Measurements from ENCODE around the gene OR6J1.
"Not testable (repeated sequence)": the region's sequence is repeated elsewhere in the genome, so short reads cannot be mapped to it uniquely, and the experiment has no call there.

The OR6J1 gene

DNA sequence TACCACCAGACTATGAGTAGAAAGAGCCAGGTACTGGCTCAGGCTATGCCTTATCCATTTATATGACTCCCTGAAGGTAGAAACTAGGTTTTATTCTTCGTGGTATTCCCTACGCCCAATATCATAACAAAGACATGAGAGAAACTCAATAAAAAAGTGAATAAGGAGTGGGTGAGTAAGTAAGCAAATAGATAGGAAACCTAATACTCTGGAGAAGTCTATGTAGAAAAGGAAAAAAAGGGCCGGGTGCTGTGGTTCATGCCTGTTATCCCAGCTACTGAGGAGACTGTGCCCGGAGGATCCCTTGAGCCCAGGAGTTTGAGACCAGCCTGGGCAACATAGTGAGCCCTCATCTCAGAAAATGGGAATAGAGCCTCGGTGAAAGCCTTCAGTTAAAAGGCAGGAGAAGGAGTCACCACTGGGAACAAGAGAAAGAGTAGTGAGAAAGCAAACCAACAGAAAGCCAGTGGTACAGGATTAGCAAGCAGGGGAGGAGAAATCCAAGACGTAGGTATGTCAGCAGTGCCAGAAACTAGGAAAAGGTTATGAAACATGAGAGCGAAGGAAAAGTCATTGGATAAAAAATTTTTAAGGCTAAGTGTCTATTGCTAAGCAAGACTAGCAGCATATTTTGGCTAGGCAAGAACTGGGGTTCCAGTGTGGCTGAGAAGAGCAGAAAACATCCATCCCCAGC is 6.0 kb upstream of the OR6J1 start:
- DNase-seq: no peak

DNA sequence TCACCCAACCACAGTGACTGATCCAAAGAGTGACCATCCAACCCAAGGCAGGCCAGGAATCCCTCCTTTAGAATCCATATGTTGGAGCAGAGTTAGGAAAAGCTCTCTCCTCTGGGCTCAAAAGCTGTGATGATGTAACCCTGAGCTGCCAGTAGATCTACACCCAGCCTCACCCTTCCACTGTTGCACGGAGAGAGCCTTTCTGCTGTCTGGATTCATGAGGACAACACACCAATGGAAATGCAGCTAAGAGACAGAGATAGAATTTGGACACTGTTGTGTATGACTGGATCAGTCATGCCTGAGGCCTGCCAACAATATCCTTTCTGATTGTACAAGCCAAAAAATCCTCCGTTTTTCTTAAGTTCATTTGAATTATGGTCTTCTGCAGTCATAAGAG is 4.4 kb upstream of the OR6J1 start:
- no peak for DNase-seq

DNA sequence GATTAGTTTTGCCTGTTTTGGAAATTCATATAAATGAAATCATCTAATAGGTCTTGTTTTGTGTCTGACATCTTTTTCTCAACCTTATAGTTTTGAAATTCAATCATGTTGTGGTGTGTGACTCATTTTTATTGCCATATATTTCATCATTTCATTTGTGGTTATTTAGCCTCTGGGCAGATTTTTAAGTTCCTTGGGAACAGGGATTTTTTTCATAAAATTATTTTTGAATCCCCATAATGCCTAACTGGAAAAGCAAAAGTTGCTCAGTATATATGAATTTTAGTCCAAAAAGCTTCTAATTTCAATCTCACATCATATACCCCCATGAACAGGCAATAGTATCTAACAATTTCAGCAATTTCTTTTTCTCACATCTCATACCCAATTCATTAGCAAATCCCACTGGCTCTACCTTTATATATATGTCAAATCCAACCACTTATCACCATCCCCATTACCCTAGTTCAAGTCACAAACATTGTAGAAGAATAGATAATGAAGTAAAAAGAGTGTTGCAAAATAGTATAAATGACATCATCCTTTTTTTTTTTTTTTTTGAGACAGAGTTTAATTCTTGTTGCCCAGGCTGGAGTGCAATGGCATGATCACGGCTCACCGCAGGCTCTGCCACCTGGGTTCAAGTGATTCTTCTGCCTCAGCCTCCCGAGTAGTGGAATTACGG is 2.6 kb upstream of the OR6J1 start:
- no peak for DNase-seq

DNA sequence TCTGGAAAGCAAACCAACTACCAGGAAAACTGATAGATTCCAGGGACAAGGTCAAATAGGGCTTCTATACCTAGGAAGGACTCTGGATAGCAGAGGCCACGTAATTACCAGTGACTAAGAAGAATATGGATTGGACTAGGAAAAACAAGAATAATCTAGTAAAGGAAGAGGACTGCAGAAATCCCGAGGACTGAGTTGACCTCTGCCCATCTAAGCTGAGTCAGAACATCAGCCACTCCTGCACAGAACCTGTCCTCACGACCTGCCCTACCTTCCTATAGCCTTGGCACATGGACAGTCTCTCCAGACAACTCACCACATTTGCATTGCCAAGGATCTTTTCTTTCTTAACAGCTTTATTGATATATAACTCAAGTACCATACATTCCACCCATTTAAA is 2.3 kb downstream of the OR6J1 start:
- DNase-seq: no peak

DNA sequence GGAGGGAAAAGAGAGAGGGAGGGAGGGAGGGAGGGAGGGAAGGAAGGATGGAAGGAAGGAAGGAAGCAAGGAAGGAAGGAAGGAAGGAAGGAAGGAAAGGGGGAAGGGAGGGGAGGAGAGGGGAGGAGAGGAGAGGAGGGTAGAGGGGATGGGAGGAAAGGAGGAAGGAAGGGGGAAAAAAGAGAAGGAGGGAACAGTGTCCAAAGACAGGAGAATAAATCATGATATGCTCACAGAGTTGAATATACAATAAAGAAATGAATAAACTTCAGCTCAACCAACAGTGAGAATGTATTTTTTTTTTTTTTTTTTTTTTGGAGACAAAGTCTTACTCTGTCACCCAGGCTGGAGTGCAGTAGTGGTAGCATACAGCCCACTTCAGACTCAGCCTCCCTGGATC is 4.0 kb downstream of the OR6J1 start:
- no peak for DNase-seq

DNA sequence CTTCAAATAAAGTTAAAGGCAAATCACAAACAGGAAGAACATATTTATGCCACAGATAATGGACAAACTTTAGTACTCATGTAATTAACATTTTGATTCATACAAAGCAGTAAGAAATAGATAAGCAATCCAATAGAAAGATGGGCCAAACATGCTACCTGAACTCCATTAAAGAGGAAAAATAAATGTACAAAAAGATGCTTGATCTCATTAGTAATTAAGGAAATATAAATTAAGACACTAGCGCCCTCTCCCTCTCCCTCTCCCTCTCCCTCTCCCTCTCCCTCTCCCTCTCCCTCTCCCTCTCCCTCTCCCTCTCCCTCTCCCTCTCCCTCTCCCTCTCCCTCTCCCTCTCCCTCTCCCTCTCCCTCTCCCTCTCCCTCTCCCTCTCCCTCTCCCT is 8.2 kb downstream of the OR6J1 start:
- DNase-seq: not testable (repeated sequence)

DNA sequence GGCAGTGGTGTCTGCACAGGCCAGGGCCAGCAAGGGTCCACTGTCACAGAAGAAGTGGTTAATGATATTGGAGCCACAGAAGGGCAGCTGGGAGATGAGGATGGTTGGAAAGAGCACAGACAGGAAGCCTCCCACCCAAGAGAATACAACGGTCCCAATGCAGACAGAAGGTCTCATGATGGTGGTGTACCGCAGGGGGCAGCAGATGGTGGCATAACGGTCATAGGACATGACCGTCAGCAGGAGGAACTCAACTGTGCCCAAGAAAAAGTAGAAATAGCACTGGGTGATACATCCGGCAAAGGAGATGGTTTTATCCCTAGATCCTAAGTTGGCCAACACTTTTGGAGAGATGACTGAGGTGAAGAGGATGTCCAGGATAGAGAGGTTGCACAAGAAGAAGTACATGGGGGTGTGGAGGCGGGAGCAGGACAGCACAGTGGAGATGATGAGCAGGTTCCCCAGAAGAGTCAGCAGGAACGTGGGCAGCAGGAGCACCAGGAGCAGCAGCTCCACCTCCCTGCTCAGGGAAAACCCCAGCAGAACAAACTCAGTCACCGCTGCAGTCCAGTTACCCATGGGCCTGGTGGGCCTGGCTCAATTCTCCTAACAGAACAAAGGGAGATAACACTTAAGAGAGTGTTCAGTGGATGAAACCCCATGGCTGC is 9.8 kb downstream of the OR6J1 start:
- no peak for DNase-seq

DNA sequence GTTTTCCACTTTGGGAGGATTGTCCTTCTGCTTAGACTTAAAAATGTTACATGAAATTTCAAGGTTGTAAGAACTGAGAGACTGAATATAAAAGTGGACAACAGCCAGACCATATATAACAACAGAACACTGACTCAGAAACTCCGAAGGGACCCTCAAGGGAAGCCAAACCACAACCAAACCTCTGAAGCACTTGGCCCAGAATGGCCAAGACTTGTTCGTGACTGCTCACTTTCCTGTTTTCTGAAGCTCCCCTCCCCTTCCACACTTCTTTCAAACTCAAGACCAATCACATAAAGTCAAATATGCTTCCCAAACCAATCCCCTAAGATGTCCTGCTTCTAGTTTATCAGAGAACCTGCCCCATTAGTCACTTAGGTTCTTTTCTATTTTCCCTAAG is 13.7 kb downstream of the OR6J1 start:
- no peak for DNase-seq

DNA sequence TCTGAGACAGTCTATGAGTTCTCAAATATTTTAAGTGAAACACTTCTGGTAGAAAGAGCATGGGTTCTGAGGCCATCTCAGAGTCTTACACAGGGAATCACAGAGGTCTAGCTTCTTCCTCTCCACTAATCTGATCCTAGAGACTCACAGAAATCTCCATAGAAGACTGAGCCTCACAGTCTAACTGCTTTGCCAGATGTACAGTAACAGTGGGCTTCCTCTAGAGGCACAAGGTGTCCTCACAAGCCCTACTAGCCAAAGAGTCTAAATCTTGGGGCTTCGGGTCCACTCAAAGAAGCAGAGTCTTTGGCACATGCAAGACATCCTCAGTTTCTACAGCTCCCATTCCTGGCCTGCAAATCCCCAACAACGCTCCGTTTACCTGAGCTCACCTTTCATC is 14.1 kb downstream of the OR6J1 start:
- DNase-seq: no peak

DNA sequence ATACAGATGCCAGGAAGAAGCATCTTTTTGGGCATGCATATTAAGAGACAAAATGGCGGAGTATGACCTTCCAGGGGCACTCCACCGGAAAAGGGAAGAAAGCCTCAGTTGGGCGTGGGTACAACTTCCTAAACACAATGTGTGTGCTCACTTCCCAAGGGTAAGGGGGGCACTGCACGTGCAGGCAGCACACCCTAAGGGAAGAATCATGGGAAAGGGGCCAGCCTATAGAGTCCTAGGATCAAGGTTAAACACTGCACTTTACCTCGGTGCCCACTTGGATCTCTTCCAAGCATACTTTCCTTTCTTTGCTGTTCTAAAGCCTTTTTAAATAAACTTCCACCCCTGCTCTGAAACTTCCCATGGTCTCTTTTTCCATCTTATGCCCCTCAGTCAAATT is 14.8 kb downstream of the OR6J1 start:
- no peak for DNase-seq

DNA sequence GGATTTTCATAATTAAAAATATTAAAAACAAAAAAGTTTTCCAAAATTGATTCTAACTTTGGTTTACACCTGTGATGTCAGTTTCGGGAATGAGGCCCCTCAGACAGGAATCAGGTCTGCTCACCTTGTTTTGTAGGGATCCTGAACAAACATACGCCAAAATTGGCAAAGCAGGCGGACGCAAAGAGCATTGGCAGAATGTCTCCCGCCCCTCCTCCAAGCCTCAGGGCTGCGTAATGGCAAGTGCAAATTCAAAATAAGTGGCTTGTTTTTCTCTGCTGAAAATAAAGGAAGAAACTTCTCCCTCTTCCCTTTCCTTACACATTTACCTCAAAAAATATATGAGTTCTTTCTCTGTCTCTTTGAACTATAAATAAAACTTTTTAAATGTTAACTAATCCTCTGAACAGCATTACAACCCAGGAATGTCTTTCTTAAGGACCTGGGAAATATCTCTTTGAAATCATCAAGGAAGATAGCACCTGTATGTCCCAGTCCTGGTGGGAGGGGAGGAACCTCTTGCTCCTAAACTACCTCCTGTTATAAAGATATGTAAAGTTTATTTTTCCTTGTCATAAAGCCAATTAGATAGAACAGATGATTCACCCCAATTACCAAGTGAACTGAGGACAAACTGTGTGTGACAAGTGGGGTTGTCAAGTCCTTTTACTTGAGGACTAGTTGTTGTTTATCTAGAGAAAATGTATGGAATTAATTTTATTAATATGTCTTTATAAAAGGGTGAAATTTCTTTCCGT is 16.5 kb downstream of the OR6J1 start:
- DNase-seq: no peak

DNA sequence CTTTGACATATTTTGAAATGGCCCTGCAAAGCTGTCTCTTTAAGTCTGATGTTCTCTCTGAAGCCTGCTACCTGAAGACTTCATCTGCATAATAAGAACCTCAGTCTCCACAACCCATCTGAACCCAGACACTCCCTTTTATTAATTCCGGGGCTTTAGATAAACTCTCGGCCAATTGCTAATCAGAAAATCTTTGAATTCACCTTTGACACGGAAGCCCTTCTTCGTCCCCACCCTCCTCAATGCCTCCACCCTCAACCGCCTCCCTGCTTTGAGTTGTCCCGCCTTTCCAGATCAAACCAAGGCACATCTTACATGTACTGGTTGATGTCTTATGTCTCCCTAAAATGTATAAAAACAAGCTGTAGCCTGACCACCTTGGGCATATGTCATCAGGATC is 17.6 kb downstream of the OR6J1 start:
- no peak for DNase-seq

DNA sequence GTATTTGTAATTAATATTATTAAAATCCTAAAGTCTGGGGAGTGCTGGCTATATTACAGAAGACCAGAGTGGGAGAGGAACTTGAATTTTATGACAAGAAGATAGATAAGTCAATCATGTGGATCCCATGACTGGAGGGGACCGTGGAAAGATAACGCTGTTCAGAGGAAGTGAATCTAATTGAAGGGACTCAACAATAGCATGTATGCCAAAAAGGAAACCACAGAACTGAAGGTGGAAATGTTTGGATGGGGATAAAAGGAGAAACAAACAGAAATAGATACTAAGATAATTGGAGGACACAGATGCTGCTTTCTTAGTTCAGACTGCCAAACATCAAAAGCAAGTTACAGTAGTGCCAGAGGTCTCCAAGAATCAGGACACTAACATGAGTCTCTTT is 21.1 kb downstream of the OR6J1 start:
- DNase-seq: no peak

DNA sequence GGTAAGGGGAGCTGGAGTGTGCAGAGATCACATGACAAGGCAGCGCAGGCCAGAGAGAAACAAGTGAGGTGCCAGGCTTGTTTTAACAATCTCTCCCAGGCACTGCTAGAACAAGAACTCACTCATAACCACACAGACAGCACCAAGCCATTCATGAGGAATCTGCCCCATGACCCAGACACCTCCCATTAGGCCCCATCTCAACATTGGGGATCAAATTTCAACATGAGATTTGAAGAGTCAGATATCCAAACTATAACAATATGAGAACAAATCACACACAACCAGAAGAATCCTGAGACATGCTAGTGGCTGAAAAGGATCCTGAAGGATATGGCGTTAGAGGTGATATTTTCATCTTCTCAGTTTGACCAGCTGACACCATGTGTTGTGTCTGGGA is 21.9 kb downstream of the OR6J1 start:
- DNase-seq: no peak

DNA sequence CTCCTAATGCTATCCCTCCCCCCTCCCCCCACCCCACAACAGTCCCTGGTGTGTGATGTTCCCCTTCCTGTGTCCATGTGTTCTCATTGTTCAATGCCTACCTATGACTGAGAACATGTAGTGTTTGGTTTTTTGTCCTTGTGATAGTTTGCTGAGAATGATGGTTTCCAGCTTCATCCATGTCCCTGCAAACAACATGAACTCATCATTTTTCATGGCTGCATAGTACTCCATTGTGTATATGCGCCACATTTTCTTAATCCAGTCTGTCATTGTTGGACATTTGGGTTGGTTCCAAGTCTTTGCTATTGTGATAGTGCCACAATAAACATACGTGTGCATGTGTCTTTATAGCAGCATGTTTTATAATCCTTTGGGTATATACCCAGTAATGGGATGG is 28.4 kb downstream of the OR6J1 start:
- not testable (repeated sequence) for DNase-seq

DNA sequence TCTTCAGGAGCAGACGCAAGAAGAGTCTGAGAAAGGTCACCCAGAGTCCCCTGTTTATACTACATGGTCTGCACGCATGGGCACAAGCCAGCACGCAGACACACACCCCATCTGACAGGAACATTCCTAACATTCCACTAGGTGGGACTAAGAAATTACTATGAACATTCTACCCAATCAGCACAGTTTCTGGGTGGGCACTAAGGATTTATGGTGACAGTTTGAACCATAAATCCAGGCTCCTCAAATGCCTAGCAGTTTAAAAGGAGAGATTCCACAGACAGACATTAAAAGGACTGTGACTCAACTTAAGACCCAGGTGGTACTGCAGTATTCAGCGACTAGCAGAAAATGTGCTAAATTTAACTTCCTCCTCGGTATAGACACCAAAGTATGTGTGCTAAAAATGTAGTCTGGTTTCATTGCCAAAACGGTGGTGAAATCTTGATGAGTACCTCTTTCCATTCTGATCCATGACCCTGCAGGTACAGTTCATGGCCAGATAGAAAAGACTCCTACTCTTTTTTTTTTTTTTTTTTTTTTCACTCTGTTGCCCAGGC is 29.8 kb downstream of the OR6J1 start:
- DNase-seq: no peak

DNA sequence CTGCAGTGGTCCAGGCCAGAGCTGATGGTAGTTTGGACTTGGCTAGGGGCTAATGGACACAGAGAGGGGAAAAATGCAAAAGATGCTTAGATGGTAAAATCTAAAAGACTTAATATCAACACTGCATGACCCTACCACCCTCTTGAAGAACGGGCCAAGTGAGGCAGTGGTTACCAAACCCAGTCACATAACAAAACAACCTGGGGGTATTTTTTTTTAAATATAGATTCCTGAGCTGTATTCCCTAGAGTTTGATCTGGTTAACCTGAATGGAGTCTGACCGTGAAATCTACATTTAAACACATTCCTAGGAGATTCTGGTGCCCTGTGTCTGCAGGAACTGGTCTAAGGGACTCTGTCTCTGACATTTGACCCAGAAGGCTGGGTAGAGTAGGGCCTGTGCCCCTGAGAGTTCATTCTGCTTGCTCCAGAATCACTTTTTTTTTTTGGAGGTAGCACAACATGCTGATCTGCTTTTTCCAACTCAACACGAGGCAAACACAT is 30.4 kb downstream of the OR6J1 start:
- no peak for DNase-seq

DNA sequence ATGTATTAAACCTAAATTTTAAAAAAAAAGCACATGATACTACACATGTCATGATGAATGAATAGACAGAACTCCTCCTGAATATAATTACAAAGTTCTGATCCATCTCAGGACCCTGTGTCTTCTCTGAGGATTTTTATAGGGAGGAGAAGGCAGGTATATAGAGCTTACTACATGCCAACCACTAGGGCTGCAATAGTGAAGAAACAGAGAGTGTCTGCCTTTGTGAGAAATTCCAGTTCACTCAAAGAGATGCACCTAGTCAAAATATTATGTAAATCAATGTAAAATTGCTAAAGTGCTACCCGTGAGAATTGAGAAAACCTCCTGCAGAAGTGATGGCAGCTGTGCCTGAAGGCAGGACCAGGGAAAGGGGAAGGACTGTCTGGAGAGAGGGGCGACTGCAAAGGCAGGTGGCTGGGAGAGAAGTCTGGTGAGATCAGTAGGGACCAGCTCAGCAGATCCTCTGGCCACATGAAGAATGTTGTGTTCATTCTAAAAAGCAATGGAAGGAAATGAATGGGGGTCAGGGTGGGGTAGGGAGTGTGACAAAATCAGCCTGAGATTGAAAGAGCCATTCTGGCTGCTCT is 31.0 kb downstream of the OR6J1 start:
- DNase-seq: no peak

DNA sequence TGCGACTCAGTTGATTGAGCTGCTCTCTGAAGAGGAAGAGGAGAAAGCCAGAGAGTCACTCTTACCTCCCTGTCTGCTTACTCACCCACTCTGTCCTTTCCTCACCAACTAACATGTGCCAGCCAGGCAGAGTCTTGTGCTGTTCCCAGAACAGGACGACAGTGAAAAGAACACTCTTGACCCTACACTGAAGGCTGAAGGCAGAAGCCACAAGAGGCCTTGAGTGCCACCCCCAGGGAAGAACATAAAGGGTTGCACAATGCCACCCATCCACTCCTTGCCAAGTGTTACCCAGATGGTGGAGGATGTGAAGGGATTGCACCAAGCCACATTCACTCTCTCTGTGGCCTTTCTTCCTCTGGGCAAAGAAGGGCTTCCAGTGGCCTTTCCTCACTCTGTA is 33.2 kb downstream of the OR6J1 start:
- DNase-seq: no peak

DNA sequence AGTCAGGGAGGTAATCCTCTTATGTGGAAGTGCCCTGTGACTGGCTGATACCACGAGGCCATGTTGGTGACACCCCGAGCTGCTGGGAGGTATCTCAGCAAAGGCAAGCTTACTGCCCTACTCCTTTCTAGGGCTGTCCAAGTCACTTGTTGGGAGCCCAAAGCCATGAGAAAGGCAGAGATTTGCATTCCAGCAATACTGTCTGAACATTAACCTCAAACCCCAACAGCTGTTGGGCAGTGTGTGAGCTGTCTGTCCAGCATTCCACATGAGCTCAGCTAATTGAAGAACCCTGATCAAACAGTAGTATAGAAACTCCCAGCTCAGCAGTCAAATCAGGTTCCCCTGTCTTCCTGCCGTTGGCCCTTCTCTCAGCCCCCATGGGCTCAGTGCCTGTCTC is 36.9 kb downstream of the OR6J1 start:
- no peak for DNase-seq

DNA sequence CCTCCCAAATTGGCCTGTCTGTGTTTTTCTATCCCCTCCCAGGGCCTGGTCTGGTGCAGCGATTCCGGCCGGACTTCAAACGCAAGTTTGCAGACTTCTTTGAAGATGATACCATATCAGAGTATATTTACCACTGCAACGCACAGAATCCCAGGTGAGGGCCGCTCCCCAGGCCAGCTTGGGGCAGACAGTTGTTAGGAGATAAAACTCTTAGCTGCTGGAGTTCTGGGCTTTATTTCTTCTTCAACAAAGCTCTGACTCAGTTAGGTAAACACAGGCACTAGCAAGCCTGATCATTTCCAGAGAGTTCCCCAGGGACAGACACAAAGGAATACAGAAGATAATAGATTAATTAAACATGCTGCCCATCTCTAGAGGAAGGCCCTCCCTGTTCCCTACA is 37.8 kb downstream of the OR6J1 start:
- no peak for DNase-seq

DNA sequence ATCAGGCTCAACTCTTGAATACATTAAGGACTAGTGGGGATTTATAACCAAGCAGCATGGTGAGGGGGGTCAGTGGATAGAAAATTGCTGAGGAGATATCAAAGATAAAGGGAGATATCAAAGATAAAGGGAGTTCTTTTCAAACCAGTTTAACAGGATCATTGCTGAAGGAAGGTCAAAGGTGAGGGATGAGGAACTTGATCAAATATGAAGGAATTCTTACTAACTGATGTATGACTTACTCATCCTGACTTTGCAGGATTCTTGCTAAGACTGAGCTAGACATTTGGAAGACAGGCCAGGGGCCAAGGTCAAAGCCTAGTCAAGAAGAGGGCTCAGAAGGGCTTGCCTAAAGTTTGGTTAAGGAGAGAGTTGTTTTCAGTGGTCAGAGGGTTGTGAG is 41.3 kb downstream of the OR6J1 start:
- no peak for DNase-seq

DNA sequence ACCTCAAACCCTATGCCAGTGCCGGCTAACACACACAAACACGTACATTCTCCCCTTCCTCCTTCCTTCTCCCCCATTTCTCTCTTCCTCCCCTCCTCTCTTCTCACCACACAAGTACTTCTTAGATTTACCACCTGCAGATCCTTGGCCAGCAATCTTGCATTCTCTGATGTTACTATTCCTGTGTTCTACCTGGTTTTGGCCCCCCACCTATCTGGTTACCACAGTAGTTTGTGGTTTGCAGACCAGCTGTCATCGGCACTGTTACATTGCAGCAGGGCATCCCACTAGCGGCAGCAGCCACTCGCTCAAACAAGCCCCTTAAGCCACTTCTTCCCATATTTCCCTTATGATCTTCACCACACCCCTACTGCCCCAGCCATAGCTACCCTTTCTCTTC is 42.2 kb downstream of the OR6J1 start:
- no peak for DNase-seq
